ENCODE results near the gene PAX6. TPM values are rescaled to one million over a fixed set of nuclear protein-coding genes. Genes with fewer than 3 reads are reported as not detected.

Gene PAX6
- total and polyA plus RNA-seq, 2 of the 13 experiments (the other 11 are each of a cell fraction or from before 2014, with no cell fraction given): 0.15 to 1.1 TPM

GRCh38 chr11:31807799-31808667 is 3.1 kb downstream of the PAX6 start:
- Histone ChIP-seq H3K4me3 (replicated peaks in 1 of 3; ENCODE audit: insufficient read depth in 1 of 3, low read depth in 2 of 3, low read length in 3 of 3) (no peak overlapping the region), H4K20me1 (ENCODE audit: insufficient read depth, low read length) (peaks cover 5% of the 10 kb centered on the region; the same call in 1 of the 2 replicates), H3K27ac (ENCODE audit: extremely low read length, insufficient read depth, low read length) (no peak overlapping the region), H3K27me3 (ENCODE audit: control insufficient read depth in 1 of 2, insufficient read depth in 2 of 2, low read length in 2 of 2) (peaks cover 20 to 59% of the 10 kb centered on the region in 2 experiments; a peak in 4 of 5 replicates), H2AFZ (ENCODE audit: low read length) (no peak overlapping the region), H3K9me3 (ENCODE audit: low read length) (no peaks in the 10 kb centered on the region), H3K9ac (ENCODE audit: insufficient read depth, low read depth, low read length) (no peak overlapping the region), H3K36me3 (replicated peaks in 1 of 2; ENCODE audit: control insufficient read depth in 1 of 2, insufficient read depth in 2 of 2, low read length in 2 of 2) (no peaks in the 10 kb centered on the region), H3K4me1 (ENCODE audit: insufficient read depth, low read length) (peaks cover 34% of the 10 kb centered on the region), H3K79me2 (ENCODE audit: insufficient read depth, low read length) (no peaks in the 10 kb centered on the region), H3K4me2 (ENCODE audit: low read depth, low read length) (no peak overlapping the region)
- intact Hi-C loops (cut with micrococcal nuclease; ENCODE audit: unreplicated experiment): loop anchor here (2.0 kb wide), 1 partner anchor 161 kb away; no protein-coding TSS in a partner anchor
- BruUV-seq (replicated peaks): no TSS peak
- 64% methylated on average over 9 of the region's 9 CpGs for WGBS (ENCODE audit: low lambda C conversion rate)
- no peak for ATAC-seq
- in situ Hi-C loops (cut with HindIII; ENCODE audit: extremely low pct_ligation_motif_present, low pct_unique_long_range_greater_than_20kb): no loop called here
- POLR2A ChIA-PET: no interaction called here
- FAIRE-seq: no peak
- DNase-seq (ENCODE audit: low spot score): no peak
- no peak for TF ChIP-seq SRSF1 (optimal IDR thresholded peaks at IDR 0.05; ENCODE audit: low read depth, low read length)
- CTCF ChIA-PET (ENCODE audit: low intra/inter-chr PET ratio, low total read pairs): no interaction called here

DNA sequence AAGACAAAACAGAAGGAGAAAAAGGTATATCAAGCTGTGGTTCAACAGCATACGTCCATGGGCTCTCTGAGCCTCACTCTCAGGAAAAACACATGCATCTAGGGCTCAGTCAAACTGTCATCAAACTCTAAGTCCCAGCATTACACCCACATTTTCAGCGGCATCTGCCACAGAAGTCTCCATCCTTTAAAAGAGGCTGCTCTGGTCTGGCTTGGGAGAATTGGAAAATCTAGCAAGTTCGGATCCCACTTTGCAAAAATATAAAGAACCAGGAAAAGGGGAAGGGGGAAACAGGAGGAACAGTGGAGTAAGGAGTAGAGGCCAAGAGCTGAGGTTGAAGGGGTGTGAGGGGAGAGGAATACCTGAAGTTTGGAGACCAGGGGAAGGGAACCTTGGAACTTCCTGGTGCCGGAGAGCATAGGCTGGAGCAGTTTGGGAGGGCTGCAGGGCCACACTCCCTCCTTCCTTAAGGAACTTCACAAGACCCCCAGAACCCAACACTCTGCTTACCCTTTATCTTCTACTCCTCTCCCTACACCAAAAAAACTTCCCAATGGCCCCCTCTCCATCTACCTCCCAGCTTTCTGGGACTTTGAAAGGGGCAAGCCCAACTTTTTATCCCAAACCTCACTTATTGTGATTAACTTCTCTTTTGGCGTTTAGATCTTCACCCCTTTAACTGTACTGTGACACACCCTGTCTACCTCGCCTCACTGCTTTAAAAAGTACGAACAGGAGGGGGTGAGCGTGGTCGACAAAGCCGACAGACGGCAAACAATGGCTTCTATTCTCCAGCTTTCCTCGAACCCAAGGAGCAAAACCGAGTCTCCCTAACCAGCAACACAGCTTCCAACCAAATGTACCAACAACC is 4.0 kb downstream of the PAX6 start:
- Histone ChIP-seq H4K20me1 (ENCODE audit: insufficient read depth, low read length) (peaks cover 5% of the 10 kb centered on the region; the same call in 1 of the 2 replicates), H2AFZ (ENCODE audit: low read length) (no peak overlapping the region), H3K27ac (ENCODE audit: extremely low read length, insufficient read depth, low read length) (no peak overlapping the region), H3K4me2 (ENCODE audit: low read depth, low read length) (no peak overlapping the region), H3K9ac (ENCODE audit: insufficient read depth, low read depth, low read length) (no peak overlapping the region), H3K4me1 (ENCODE audit: insufficient read depth, low read length) (peaks cover 28% of the 10 kb centered on the region), H3K27me3 (ENCODE audit: control insufficient read depth in 1 of 2, insufficient read depth in 2 of 2, low read length in 2 of 2) (peaks cover 13 to 50% of the 10 kb centered on the region in 2 experiments; a peak in 4 of 5 replicates), H3K4me3 (replicated peaks in 1 of 3; ENCODE audit: insufficient read depth in 1 of 3, low read depth in 2 of 3, low read length in 3 of 3) (no peak overlapping the region), H3K9me3 (ENCODE audit: low read length) (no peaks in the 10 kb centered on the region), H3K36me3 (replicated peaks in 1 of 2; ENCODE audit: control insufficient read depth in 1 of 2, insufficient read depth in 2 of 2, low read length in 2 of 2) (no peaks in the 10 kb centered on the region), H3K79me2 (ENCODE audit: insufficient read depth, low read length) (no peaks in the 10 kb centered on the region)
- DNase-seq (ENCODE audit: low spot score) (no peak), ATAC-seq (no peak), FAIRE-seq (no peak)
- 71% methylated on average over 13 of the region's 13 CpGs for WGBS (ENCODE audit: low lambda C conversion rate)
- ChIA-PET POLR2A (no interaction called here), CTCF (ENCODE audit: low intra/inter-chr PET ratio, low total read pairs) (no interaction called here)
- in situ Hi-C loops (cut with HindIII; ENCODE audit: extremely low pct_ligation_motif_present, low pct_unique_long_range_greater_than_20kb) (no loop called here), intact Hi-C loops (cut with micrococcal nuclease; ENCODE audit: unreplicated experiment) (loop anchor here (2.0 kb wide), 1 partner anchor 160 kb away; no protein-coding TSS in a partner anchor)
- BruUV-seq (replicated peaks): no TSS peak
- no peak for TF ChIP-seq KDM3A (CRISPR knock-in tag; IDR thresholded peaks at IDR 0.05; ENCODE audit: low read depth)
- no peak for TF ChIP-seq ZNF234 (CRISPR knock-in tag; conservative IDR thresholded peaks at IDR 0.05)
- no peak for TF ChIP-seq REPIN1 (CRISPR knock-in tag; IDR thresholded peaks at IDR 0.05; ENCODE audit: borderline replicate concordance, low read depth)
- TF ChIP-seq ZNF781 (CRISPR knock-in tag; IDR thresholded peaks at IDR 0.05; ENCODE audit: borderline replicate concordance, not compliant biosample characterization): no peak
- no peak for TF ChIP-seq RFX5 (IDR thresholded peaks at IDR 0.05; ENCODE audit: low read depth, low read length)
- no peak for TF ChIP-seq ZNF770 (CRISPR knock-in tag; IDR thresholded peaks at IDR 0.05)
- TF ChIP-seq, protein P1, sequence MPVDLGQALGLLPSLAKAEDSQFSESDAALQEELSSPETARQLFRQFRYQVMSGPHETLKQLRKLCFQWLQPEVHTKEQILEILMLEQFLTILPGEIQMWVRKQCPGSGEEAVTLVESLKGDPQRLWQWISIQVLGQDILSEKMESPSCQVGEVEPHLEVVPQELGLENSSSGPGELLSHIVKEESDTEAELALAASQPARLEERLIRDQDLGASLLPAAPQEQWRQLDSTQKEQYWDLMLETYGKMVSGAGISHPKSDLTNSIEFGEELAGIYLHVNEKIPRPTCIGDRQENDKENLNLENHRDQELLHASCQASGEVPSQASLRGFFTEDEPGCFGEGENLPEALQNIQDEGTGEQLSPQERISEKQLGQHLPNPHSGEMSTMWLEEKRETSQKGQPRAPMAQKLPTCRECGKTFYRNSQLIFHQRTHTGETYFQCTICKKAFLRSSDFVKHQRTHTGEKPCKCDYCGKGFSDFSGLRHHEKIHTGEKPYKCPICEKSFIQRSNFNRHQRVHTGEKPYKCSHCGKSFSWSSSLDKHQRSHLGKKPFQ (CRISPR knock-in tag; IDR thresholded peaks at IDR 0.05; ENCODE audit: insufficient replicate concordance): no peak
- TF ChIP-seq PBX3 (CRISPR knock-in tag; IDR thresholded peaks at IDR 0.05; ENCODE audit: borderline replicate concordance): no peak
